Peyer's patch (tissue), 4 donors: ENCODE results near the gene WDR43. TPM values are rescaled to one million over a fixed set of nuclear protein-coding genes. Genes with fewer than 3 reads are reported as not detected.

Experiments used
- DNase-seq, 3 donors: peaks; one replicate each; pipeline ENCODE4 v3.0.0-alpha.2; 2017 to 2019
- H3K27ac ChIP-seq, 4 donors: fragments of 200-600 bp; sonication (generic); one replicate each; pipeline ENCODE4 v1.5.1; 2016 to 2019
- H3K27me3 ChIP-seq, 2 donors: fragments of 200-600 bp; sonication (generic); one replicate each; pipeline ENCODE4 v1.5.1; 2019
- H3K36me3 ChIP-seq, 3 donors: fragments of 200-600 bp; sonication (generic); one replicate each; pipeline ENCODE4 v1.5.1; 2016 to 2019
- H3K4me1 ChIP-seq, 4 donors: fragments of 200-600 bp; sonication (generic); one replicate each; pipeline ENCODE4 v1.5.1; 2016 to 2019
- H3K4me3 ChIP-seq, 4 donors: fragments of 200-600 bp; sonication (generic); 1 replicate in 3 of 4; 2 replicates in 1 of 4; pipeline ENCODE4 v1.5.1; 2016 to 2019; ENCODE audit warnings: mild to moderate bottlenecking in 1 of 4
- H3K9me3 ChIP-seq, 4 donors: fragments of 200-600 bp; sonication (generic); one replicate each; pipeline ENCODE4 v1.5.1; 2016 to 2019; ENCODE audit warnings: mild to moderate bottlenecking in 1 of 4
- POLR2A ChIP-seq, 2 donors: fragments of 450-650 bp; IDR thresholded peaks; one replicate each; pipeline ENCODE4 v1.5.1; 2017; ENCODE audit warnings: antibody characterized with exemption in 2 of 2, mild to moderate bottlenecking in 2 of 2, moderate library complexity in 2 of 2
- total RNA-seq, 4 donors: library from RNA; depleted of rRNA; stranded (reverse); fragments of >200 nt; gene quantifications; one replicate each; pipeline ENCODE4 v1.1.0, GENCODE V29; 2016
- TF ChIP-seq, protein P1 (sequence below), 6 experiments: fragments of 450-650 bp in 4 of 6; fragments of 200-600 bp in 2 of 6; sonication (generic) in 1 of 6; IDR thresholded peaks; one replicate each; pipeline ENCODE4 v1.5.1; 2017 to 2019; ENCODE audit warnings: antibody characterized with exemption in 6 of 6, mild to moderate bottlenecking in 3 of 6, moderate library complexity in 1 of 6

WDR43 gene
- total RNA-seq, 4 donors from 2014 or later, result 17.4 to 98.2 (median 24.4) TPM

DNA sequence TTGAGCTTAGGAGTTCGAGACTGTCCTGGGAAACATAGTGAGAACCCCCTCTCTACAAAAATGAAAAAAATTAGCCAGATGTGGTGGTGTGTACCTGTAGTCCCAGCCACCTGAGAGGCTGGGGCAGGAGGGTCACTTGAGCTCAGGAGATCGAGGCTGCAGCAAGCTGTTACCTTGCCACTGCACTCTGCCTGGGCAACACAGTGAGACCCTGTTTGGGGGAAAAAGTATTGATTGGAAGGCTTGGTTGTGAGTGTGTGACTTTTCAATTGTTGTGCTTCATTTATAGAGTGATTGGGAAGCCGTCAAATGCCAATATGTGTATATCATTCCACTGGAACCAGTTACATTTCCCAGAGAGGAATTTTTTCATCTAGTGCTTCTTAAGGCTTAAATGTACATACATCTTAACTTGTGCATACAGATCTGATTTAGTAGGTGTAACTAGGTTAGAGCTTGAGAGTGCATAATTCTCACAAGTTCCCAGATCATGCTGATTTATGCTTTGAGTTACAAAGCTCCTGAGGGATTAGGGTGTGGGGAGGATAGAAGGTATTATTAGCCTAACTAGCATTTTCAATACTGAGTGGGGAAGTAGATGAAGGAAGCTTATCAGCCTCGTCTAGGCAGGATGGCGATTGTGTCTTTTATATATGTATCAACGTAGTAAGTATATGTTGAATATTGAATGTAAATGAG is 15.3 kb downstream of the WDR43 start:
- Histone ChIP-seq H3K9me3 (no peaks in the 10 kb centered on the region), H3K27ac (no peak overlapping the region), H3K36me3 (peaks cover 0 to 66% (median 0%) of the 10 kb centered on the region in 3 donors), H3K27me3 (no peaks in the 10 kb centered on the region), H3K4me1 (no peaks in the 10 kb centered on the region), H3K4me3 (no peak overlapping the region)
- TF ChIP-seq POLR2A (IDR thresholded peaks at IDR 0.05), result no peak
- TF ChIP-seq, protein P1, sequence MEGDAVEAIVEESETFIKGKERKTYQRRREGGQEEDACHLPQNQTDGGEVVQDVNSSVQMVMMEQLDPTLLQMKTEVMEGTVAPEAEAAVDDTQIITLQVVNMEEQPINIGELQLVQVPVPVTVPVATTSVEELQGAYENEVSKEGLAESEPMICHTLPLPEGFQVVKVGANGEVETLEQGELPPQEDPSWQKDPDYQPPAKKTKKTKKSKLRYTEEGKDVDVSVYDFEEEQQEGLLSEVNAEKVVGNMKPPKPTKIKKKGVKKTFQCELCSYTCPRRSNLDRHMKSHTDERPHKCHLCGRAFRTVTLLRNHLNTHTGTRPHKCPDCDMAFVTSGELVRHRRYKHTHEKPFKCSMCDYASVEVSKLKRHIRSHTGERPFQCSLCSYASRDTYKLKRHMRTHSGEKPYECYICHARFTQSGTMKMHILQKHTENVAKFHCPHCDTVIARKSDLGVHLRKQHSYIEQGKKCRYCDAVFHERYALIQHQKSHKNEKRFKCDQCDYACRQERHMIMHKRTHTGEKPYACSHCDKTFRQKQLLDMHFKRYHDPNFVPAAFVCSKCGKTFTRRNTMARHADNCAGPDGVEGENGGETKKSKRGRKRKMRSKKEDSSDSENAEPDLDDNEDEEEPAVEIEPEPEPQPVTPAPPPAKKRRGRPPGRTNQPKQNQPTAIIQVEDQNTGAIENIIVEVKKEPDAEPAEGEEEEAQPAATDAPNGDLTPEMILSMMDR (IDR thresholded peaks at IDR 0.05), result no peak
- no peak for DNase-seq

DNA sequence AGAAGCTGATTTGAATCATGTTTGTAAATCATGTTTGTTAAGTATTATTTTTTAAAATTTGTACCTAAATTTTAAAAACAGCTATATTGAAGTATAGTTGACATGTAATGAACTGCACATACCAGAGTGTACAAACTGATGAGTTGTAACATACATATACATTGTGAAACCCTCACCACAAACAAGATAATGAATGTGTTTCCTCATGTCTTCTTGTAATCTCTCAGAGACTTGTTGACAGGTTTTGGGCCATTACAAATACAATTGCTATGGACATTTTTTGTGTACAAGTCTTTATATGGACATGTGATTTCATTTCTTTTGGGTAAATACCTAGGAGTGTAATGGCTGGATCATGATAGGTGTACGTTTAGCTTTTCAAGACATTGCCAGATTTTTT is 21.5 kb downstream of the WDR43 start:
- no peaks in the 10 kb centered on the region for H3K4me1 ChIP-seq
- peaks cover 0 to 29% (median 0%) of the 10 kb centered on the region in 3 donors for H3K36me3 ChIP-seq
- TF ChIP-seq, protein P1 (IDR thresholded peaks at IDR 0.05), result no peak
- H3K27ac ChIP-seq, result no peak overlapping the region
- H3K4me3 ChIP-seq, result no peak overlapping the region
- no peaks in the 10 kb centered on the region for H3K9me3 ChIP-seq
- DNase-seq, result no peak
- H3K27me3 ChIP-seq, result no peaks in the 10 kb centered on the region

DNA sequence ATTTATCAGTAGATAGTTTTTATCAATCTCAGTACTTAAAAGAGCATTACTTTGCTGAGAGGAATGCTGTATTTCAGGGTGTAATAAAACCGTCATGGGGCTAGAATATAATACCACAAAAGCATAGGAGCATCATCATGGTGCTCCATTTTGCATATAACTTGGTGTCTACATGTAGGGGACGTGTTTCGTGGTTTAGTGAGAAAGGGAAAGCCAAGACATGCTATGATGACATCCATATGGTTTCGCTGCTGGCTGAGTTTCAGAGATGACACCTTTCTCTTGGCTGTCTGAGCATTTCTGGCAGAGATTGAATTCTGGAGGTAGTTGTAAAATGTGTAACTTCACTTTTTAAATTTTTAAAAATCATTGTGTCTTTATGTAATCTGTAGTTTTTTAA is 32.4 kb downstream of the WDR43 start:
- H3K4me3 ChIP-seq, result no peak overlapping the region
- no peak for DNase-seq
- H3K4me1 ChIP-seq, result no peaks in the 10 kb centered on the region
- no peak overlapping the region for H3K27ac ChIP-seq
- no peaks in the 10 kb centered on the region for H3K27me3 ChIP-seq
- no peaks in the 10 kb centered on the region for H3K9me3 ChIP-seq
- no peak for TF ChIP-seq POLR2A (IDR thresholded peaks at IDR 0.05)
- TF ChIP-seq, protein P1 (IDR thresholded peaks at IDR 0.05), result no peak
- peaks cover 0 to 83% (median 0%) of the 10 kb centered on the region in 3 donors for H3K36me3 ChIP-seq

DNA sequence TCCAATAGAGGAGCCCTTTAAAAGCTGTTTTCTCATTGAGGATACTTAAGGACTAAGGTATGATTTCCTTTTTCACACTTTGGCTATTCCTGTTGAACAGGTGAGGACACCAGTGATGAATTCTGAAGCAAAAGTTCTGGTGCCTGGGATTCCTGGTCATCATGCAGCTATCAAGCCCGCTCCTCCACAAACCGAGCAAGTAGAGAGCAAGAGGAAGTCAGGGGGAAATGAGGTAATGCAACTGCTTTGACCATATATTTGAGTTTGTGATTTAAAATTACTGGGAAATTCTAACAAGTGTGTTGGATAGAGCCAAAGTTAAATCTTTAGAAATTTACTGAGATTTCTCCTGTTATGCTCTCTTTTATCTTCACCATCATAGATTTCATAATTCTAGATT is 33.0 kb downstream of the WDR43 start:
- no peak overlapping the region for H3K27ac ChIP-seq
- H3K4me1 ChIP-seq, result no peaks in the 10 kb centered on the region
- no peaks in the 10 kb centered on the region for H3K27me3 ChIP-seq
- no peak overlapping the region for H3K4me3 ChIP-seq
- TF ChIP-seq, protein P1 (IDR thresholded peaks at IDR 0.05), result no peak
- no peak for TF ChIP-seq POLR2A (IDR thresholded peaks at IDR 0.05)
- H3K9me3 ChIP-seq, result no peaks in the 10 kb centered on the region
- peaks cover 0 to 86% (median 0%) of the 10 kb centered on the region in 3 donors for H3K36me3 ChIP-seq
- no peak for DNase-seq

DNA sequence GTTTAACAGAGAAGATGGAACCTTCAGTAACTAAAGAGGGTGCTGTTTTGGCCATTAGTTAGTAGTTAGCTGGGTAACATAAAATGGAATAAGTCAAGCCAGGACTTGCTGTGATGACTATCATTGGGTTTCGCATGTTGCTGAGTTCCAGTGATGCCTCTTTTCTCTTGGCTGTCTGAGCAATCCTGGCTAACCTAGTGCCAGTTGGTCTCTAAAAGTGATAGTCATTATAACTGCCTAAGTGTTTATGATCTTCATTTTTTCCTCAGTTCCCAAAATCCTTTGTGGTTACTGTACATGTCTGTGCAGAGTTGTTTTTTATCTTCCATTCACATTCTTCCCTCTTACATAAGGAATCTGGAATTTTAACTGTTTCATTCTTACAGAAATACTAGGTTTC is 33.4 kb downstream of the WDR43 start:
- no peak overlapping the region for H3K27ac ChIP-seq
- DNase-seq, result no peak
- H3K4me1 ChIP-seq, result no peaks in the 10 kb centered on the region
- TF ChIP-seq, protein P1 (IDR thresholded peaks at IDR 0.05), result no peak
- TF ChIP-seq POLR2A (IDR thresholded peaks at IDR 0.05), result no peak
- no peaks in the 10 kb centered on the region for H3K9me3 ChIP-seq
- H3K27me3 ChIP-seq, result no peaks in the 10 kb centered on the region
- H3K4me3 ChIP-seq, result no peak overlapping the region
- peaks cover 0 to 86% (median 0%) of the 10 kb centered on the region in 3 donors for H3K36me3 ChIP-seq
